GM12878 (cell line): ENCODE results near the gene DYNC2H1. TPM values are rescaled to one million over a fixed set of nuclear protein-coding genes. Genes with fewer than 3 reads are reported as not detected.

Experiments
- ATAC-seq: fragments of 200-7000 bp; cut with Tn5 transposase; 3 replicates; pipeline ENCODE4 v1.9.1; 2020; ENCODE audit warnings: mild to moderate bottlenecking, moderate library complexity
- BruUV-seq: library from RNA; stranded (reverse); fragments of 400-500 nt; replicated peaks from 2 replicates; lab custom pipeline; 2021; lab: Mats Ljungman, UMichigan
- CTCF ChIA-PET: fragments of 300-600 bp; sonication (Branson Sonifier 250); formaldehyde crosslinking; extraction: SDS; loops from one replicate; lab custom pipeline; 2021; ENCODE audit warnings: inconsistent platforms; lab: Yijun Ruan, JAX
- POLR2A ChIA-PET: fragments of 350-600 bp; formaldehyde crosslinking; extraction: SDS; loops from one replicate; lab custom pipeline; 2021; ENCODE audit warnings: inconsistent platforms; lab: Charles Lee
- RAD21 ChIA-PET: fragments of 300-600 bp; sonication (Branson Sonifier 250); formaldehyde crosslinking; loops from one replicate; lab custom pipeline; 2023; ENCODE audit warnings: antibody characterized with exemption; ENCODE audit not compliant: unreplicated experiment; lab: Charles Lee
- SMC1A ChIA-PET: fragments of 300-600 bp; sonication (Branson Sonifier 250); formaldehyde crosslinking; loops from one replicate; lab custom pipeline; 2023; ENCODE audit not compliant: unreplicated experiment, uncharacterized antibody; lab: Charles Lee
- DNase-seq: peaks from one replicate; pipeline ENCODE4 v3.0.0-alpha.2; 2011; ENCODE audit warnings: low read depth, low spot score
- FAIRE-seq: peaks from 3 replicates; lab custom pipeline; 2011; peaks lifted over from hg19 to GRCh38; lab: Jason Lieb, UNC
- H2AFZ ChIP-seq: 2 replicates; pipeline ENCODE4 v1.6.0; 2011; ENCODE audit warnings: low read depth, low read length, control low read depth; ENCODE audit not compliant: control insufficient read depth
- H3K27ac ChIP-seq: 2 replicates; pipeline ENCODE4 v1.5.1; 2011; ENCODE audit warnings: control low read depth; ENCODE audit not compliant: control insufficient read depth, insufficient read depth
- H3K27me3 ChIP-seq, 2 experiments: replicated peaks in 1 of 2; 2 replicates each; pipeline versions ENCODE4 v1.6.0 to v1.6.1; 2011; ENCODE audit warnings: low read length in 1 of 2; ENCODE audit not compliant: control insufficient read depth in 2 of 2, insufficient read depth in 2 of 2
- H3K36me3 ChIP-seq, 2 experiments: 2 replicates each; pipeline ENCODE4 v1.5.1; 2011; ENCODE audit warnings: low read length in 1 of 2; ENCODE audit not compliant: control insufficient read depth in 2 of 2, insufficient read depth in 2 of 2
- H3K4me1 ChIP-seq: 2 replicates; pipeline ENCODE4 v1.6.1; 2011; ENCODE audit warnings: mild to moderate bottlenecking, low read length, moderate library complexity, mixed read lengths; ENCODE audit not compliant: control insufficient read depth, insufficient read depth
- H3K4me2 ChIP-seq: 2 replicates; pipeline ENCODE4 v1.6.0; 2011; ENCODE audit warnings: control low read depth; ENCODE audit not compliant: control insufficient read depth, insufficient read depth
- H3K4me3 ChIP-seq: fragments of 200-600 bp; sonication (generic); 2 replicates; pipeline ENCODE4 v1.5.1; 2016
- H3K79me2 ChIP-seq: 2 replicates; pipeline ENCODE4 v1.6.0; 2011; ENCODE audit warnings: low read length; ENCODE audit not compliant: control insufficient read depth, insufficient read depth
- H3K9ac ChIP-seq: 2 replicates; pipeline ENCODE4 v1.8.0; 2011; ENCODE audit warnings: low read length, control low read depth, mixed read lengths; ENCODE audit not compliant: control insufficient read depth, insufficient read depth
- H3K9me3 ChIP-seq: replicated peaks from 3 replicates; pipeline ENCODE4 v1.5.1; 2011; ENCODE audit warnings: mild to moderate bottlenecking, low read length; ENCODE audit not compliant: control insufficient read depth, insufficient read depth
- H4K20me1 ChIP-seq: 2 replicates; pipeline ENCODE4 v1.6.0; 2011; ENCODE audit not compliant: control insufficient read depth, insufficient read depth
- ATF2 ChIP-seq: IDR thresholded peaks from 2 replicates; pipeline ENCODE4 v1.6.1; 2012; ENCODE audit warnings: low read length, inconsistent platforms
- BHLHE40 ChIP-seq, 2 experiments: fragments of 450-650 bp in 1 of 2; IDR thresholded peaks; 2 replicates each; pipeline ENCODE4 v1.6.1; 2011 to 2017; ENCODE audit warnings: low read depth in 2 of 2, borderline replicate concordance in 1 of 2, improper control_type of control experiment in 1 of 2, low read length in 1 of 2, mild to moderate bottlenecking in 1 of 2
- DPF2 ChIP-seq: fragments of 450-650 bp; IDR thresholded peaks from 2 replicates; pipeline ENCODE4 v1.6.1; 2017; ENCODE audit warnings: mild to moderate bottlenecking
- E2F8 ChIP-seq: fragments of 450-650 bp; IDR thresholded peaks from 2 replicates; pipeline ENCODE4 v1.6.1; 2018; ENCODE audit warnings: mild to moderate bottlenecking, low read depth, moderate library complexity; ENCODE audit not compliant: partially characterized antibody
- E4F1 ChIP-seq: fragments of 450-650 bp; IDR thresholded peaks from 2 replicates; pipeline ENCODE4 v1.6.1; 2018; ENCODE audit warnings: borderline replicate concordance, mild to moderate bottlenecking; ENCODE audit not compliant: partially characterized antibody
- EP300 ChIP-seq, 2 experiments: fragments of 150-350 bp in 1 of 2; IDR thresholded peaks; 2 replicates each; pipeline ENCODE4 v1.6.1; 2011 to 2012; ENCODE audit warnings: low read depth in 2 of 2, low read length in 2 of 2, borderline replicate concordance in 1 of 2, improper control_type of control experiment in 1 of 2, inconsistent platforms in 1 of 2; ENCODE audit not compliant: control insufficient read depth in 1 of 2
- ESRRA ChIP-seq: IDR thresholded peaks from 2 replicates; pipeline ENCODE4 v1.6.1; 2012; ENCODE audit warnings: mild to moderate bottlenecking, low read length, improper control_type of control experiment
- ETV6 ChIP-seq, 2 experiments: fragments of 450-650 bp in 1 of 2; IDR thresholded peaks in 1 of 2; conservative IDR thresholded peaks in 1 of 2; 2 replicates each; pipeline ENCODE4 v1.6.1; 2014; ENCODE audit warnings: antibody characterized with exemption in 1 of 2, borderline replicate concordance in 1 of 2, low read depth in 1 of 2, mild to moderate bottlenecking in 1 of 2, moderate library complexity in 1 of 2
- FOS ChIP-seq: IDR thresholded peaks from 3 replicates; pipeline ENCODE4 v1.6.1; 2011; ENCODE audit warnings: borderline replicate concordance; ENCODE audit not compliant: insufficient read length; ENCODE audit errors: extremely low read depth
- KAT2A ChIP-seq: conservative IDR thresholded peaks from 2 replicates; pipeline ENCODE4 v1.6.1; 2011; ENCODE audit warnings: low read depth, low read length; ENCODE audit not compliant: control insufficient read depth
- KDM1A ChIP-seq: fragments of 200-600 bp; sonication (generic); IDR thresholded peaks from 2 replicates; pipeline ENCODE4 v1.6.1; 2016; ENCODE audit warnings: borderline replicate concordance
- MTA2 ChIP-seq: fragments of 450-650 bp; IDR thresholded peaks from 2 replicates; pipeline ENCODE4 v1.6.1; 2016; ENCODE audit warnings: low read depth, mild to moderate bottlenecking, moderate library complexity
- MTA3 ChIP-seq: IDR thresholded peaks from 2 replicates; pipeline ENCODE4 v1.6.1; 2012; ENCODE audit warnings: low read length, inconsistent platforms, borderline replicate concordance
- NFYB ChIP-seq: IDR thresholded peaks from 2 replicates; pipeline ENCODE4 v1.6.1; 2011; ENCODE audit warnings: low read depth, mild to moderate bottlenecking, low read length, improper control_type of control experiment, moderate library complexity; ENCODE audit not compliant: insufficient read depth
- NR2F1 ChIP-seq: fragments of 450-650 bp; conservative IDR thresholded peaks from 2 replicates; pipeline ENCODE4 v1.6.1; 2017; ENCODE audit warnings: mild to moderate bottlenecking
- STAT1 ChIP-seq: fragments of 450-650 bp; conservative IDR thresholded peaks from 2 replicates; pipeline ENCODE4 v1.6.1; 2014; ENCODE audit warnings: antibody characterized with exemption, mild to moderate bottlenecking
- ZNF207 ChIP-seq: fragments of 450-650 bp; IDR thresholded peaks from 2 replicates; pipeline ENCODE4 v1.6.1; 2014; ENCODE audit warnings: antibody characterized with exemption, mild to moderate bottlenecking, borderline replicate concordance
- ZNF24 ChIP-seq: fragments of 450-650 bp; IDR thresholded peaks from 2 replicates; pipeline ENCODE4 v1.6.1; 2017; ENCODE audit warnings: antibody characterized with exemption, mild to moderate bottlenecking
- in situ Hi-C: fragments of 300-500 bp; cut with MboI; formaldehyde crosslinking; loops from 9 replicates; pipeline ENCODE4 v1.14.3; 2018; ENCODE audit warnings: mixed read lengths
- intact Hi-C: fragments of 100-400 bp; cut with micrococcal nuclease; formaldehyde crosslinking; loops from one replicate; pipeline ENCODE4 v1.14.2; 2022; ENCODE audit not compliant: unreplicated experiment
- polyA plus RNA-seq, 11 experiments: library from polyadenylated mRNA; depleted of rRNA in 4 of 11; unstranded in 6 of 11; stranded (reverse) in 5 of 11; fragments of >200 nt; fragmentation: Nextera tagmentation in 4 of 11; fragmentation: Illumina TruSeq in 1 of 11; extraction: Ambion mirVana in 4 of 11; extraction: Trizol in 1 of 11; gene quantifications; 1 replicate in 1 of 11; 2 replicates in 10 of 11; pipeline versions ENCODE4 v1.2.1 to v1.2.3, GENCODE V29; 2011 to 2016; ENCODE audit warnings: inconsistent platforms in 2 of 11, missing spikeins in 2 of 11, low read depth in 1 of 11
- total RNA-seq, 4 experiments: library from RNA; depleted of rRNA in 3 of 4; stranded (reverse); fragments of >200 nt in 3 of 4; fragmentation: Illumina TruSeq in 1 of 4; extraction: Trizol in 1 of 4; gene quantifications; 2 replicates each; pipeline versions ENCODE4 v1.2.1 to v1.2.3, GENCODE V29; 2013 to 2021

DYNC2H1 gene
- total and polyA plus RNA-seq, 10 of the 15 experiments (the other 5 are each of a cell fraction or from before 2014, with no cell fraction given), result 0.12 to 3.9 (median 0.23) TPM; not detected in 2

GRCh38 chr11:103380031-103380430, 270.8 kb downstream of the DYNC2H1 start (continued):
- TF ChIP-seq BHLHE40 (IDR thresholded peaks at IDR 0.05; ENCODE audit: borderline replicate concordance in 1 of 2, low read depth in 2 of 2, low read length in 1 of 2) (no peak), ESRRA (no peak)

- no peak for ATAC-seq
- Histone ChIP-seq H3K4me3 (no peak overlapping the region), H3K4me1 (no peaks in the 10 kb centered on the region), H4K20me1 (no peaks in the 10 kb centered on the region), H3K27me3 (no peaks in the 10 kb centered on the region), H2AFZ (no peak overlapping the region), H3K36me3 (no peaks in the 10 kb centered on the region), H3K9me3 (no peaks in the 10 kb centered on the region), H3K4me2 (no peak overlapping the region), H3K9ac (no peak overlapping the region), H3K27ac (no peak overlapping the region), H3K79me2 (no peaks in the 10 kb centered on the region)
- ChIA-PET CTCF (no interaction called here), SMC1A (no interaction called here), POLR2A (no interaction called here), RAD21 (no interaction called here)
- intact Hi-C loops, result no loop called here
- no peak for FAIRE-seq
- no TSS peak for BruUV-seq
- DNase-seq, result no peak
- in situ Hi-C loops, result no loop called here
- no peak for TF ChIP-seq ZNF24
- no peak for TF ChIP-seq ZNF207
- TF ChIP-seq E2F8, result no peak
- no peak for TF ChIP-seq NFYB
- TF ChIP-seq MTA3, result no peak
- TF ChIP-seq MTA2, result no peak
- no peak for TF ChIP-seq KAT2A
- no peak for TF ChIP-seq E4F1
- TF ChIP-seq NR2F1, result no peak
- TF ChIP-seq ATF2, result no peak
- no peak for TF ChIP-seq EP300 (IDR thresholded peaks at IDR 0.05; ENCODE audit: borderline replicate concordance in 1 of 2, control insufficient read depth in 1 of 2, low read depth in 2 of 2, low read length in 2 of 2)
- no peak for TF ChIP-seq STAT1
- TF ChIP-seq KDM1A, result no peak
- TF ChIP-seq ETV6 (conservative IDR thresholded peaks at IDR 0.05 in 1 of 2, IDR thresholded peaks at IDR 0.05 in 1 of 2; ENCODE audit: borderline replicate concordance in 1 of 2, low read depth in 1 of 2), result no peak
- TF ChIP-seq DPF2, result no peak
- no peak for TF ChIP-seq FOS
These were observed 275.4 kb downstream of the DYNC2H1 start for GRCh38 chr11:103384652-103385051.
